HEK293T (cell line): ENCODE data around the gene AXIN1.

Source experiments
- BHLHE40 ChIP-seq: fragments of 450-650 bp; IDR thresholded peaks from 2 replicates; pipeline ENCODE4 v1.6.1; 2016; ENCODE audit warnings: mild to moderate bottlenecking, moderate library complexity, borderline replicate concordance
- SP1 ChIP-seq: fragments of 450-650 bp; IDR thresholded peaks from 2 replicates; pipeline ENCODE4 v1.6.1; 2017

DNA sequence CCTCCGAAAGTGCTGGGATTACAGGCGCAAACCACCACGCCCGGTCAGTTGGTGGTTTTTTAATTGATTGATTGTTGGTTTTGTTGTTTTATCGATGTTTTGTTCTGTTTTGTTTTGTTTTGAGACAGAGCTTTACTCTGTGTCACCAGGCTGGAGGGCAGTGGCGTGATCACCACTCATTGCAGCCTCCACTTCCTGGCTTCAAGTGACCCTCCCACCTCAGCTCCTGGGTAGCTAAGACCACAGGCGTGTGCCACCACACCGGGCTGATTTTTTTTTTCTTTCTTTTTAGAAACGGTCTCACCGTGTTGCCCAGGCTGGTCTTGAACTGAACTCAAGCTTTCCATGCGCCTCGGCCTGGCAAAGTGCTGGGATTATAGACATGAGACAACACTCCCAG is 105.5 kb downstream of the AXIN1 start:
- TF ChIP-seq SP1 (no peak), BHLHE40 (no peak)
